Liver (tissue), 9 donors: Measurements from ENCODE around the gene GREB1L. TPM values are rescaled to one million over a fixed set of nuclear protein-coding genes. Genes with fewer than 3 reads are reported as not detected.

ENCODE experiments used
- DNase-seq: peaks from one replicate; pipeline ENCODE4 v3.0.0-alpha.2; 2017; ENCODE audit warnings: low spot score
- H3K27ac ChIP-seq, 2 donors: one replicate each; pipeline ENCODE4 v1.7.0; 2013; ENCODE audit warnings: inconsistent platforms in 2 of 2, low read length in 2 of 2, control low read depth in 1 of 2, low read depth in 1 of 2, mild to moderate bottlenecking in 1 of 2
- H3K27me3 ChIP-seq, 4 donors: one replicate each; pipeline versions ENCODE4 v1.6.1 to v1.7.0; 2013; ENCODE audit warnings: low read length in 3 of 4, inconsistent platforms in 1 of 4, mild to moderate bottlenecking in 1 of 4, moderate library complexity in 1 of 4; ENCODE audit not compliant: control insufficient read depth in 4 of 4, insufficient read depth in 4 of 4
- H3K36me3 ChIP-seq, 4 donors: one replicate each; pipeline versions ENCODE4 v1.6.1 to v1.7.0; 2013; ENCODE audit warnings: low read length in 3 of 4, mild to moderate bottlenecking in 3 of 4, low read depth in 1 of 4, moderate library complexity in 1 of 4; ENCODE audit not compliant: control insufficient read depth in 4 of 4, insufficient read depth in 3 of 4
- H3K4me1 ChIP-seq, 4 donors: one replicate each; pipeline versions ENCODE4 v1.6.1 to v1.7.0; 2013; ENCODE audit warnings: low read length in 3 of 4, mild to moderate bottlenecking in 3 of 4, moderate library complexity in 1 of 4; ENCODE audit not compliant: control insufficient read depth in 4 of 4, insufficient read depth in 4 of 4
- H3K4me3 ChIP-seq, 3 donors: one replicate each; pipeline versions ENCODE4 v1.6.1 to v1.7.0; 2013; ENCODE audit warnings: low read length in 3 of 3, control low read depth in 1 of 3, low read depth in 1 of 3, mild to moderate bottlenecking in 1 of 3
- H3K9ac ChIP-seq, 2 donors: one replicate each; pipeline ENCODE4 v1.7.0; 2013; ENCODE audit warnings: low read length in 2 of 2, mild to moderate bottlenecking in 2 of 2, moderate library complexity in 2 of 2, control low read depth in 1 of 2, low read depth in 1 of 2
- H3K9me3 ChIP-seq, 4 donors: one replicate each; pipeline versions ENCODE4 v1.6.1 to v1.7.0; 2013; ENCODE audit warnings: low read length in 3 of 4; ENCODE audit not compliant: control insufficient read depth in 4 of 4
- CTCF ChIP-seq: fragments of 150-350 bp; IDR thresholded peaks from 2 replicates; pipeline ENCODE4 v1.5.1; 2017; ENCODE audit warnings: improper control_type of control experiment, low read depth, low read length; ENCODE audit not compliant: missing input control
- EGR1 ChIP-seq, 2 donors: IDR thresholded peaks; 2 replicates each; pipeline ENCODE4 v1.6.1; 2016 to 2018; ENCODE audit warnings: antibody characterized with exemption in 2 of 2, low read depth in 2 of 2
- FOXA2 ChIP-seq: IDR thresholded peaks from 2 replicates; pipeline ENCODE4 v1.6.1; 2016; ENCODE audit warnings: antibody characterized with exemption
- HNF4A ChIP-seq, 2 donors: conservative IDR thresholded peaks; 2 replicates each; pipeline ENCODE4 v1.6.1; 2016; ENCODE audit warnings: antibody characterized with exemption in 2 of 2, mild to moderate bottlenecking in 2 of 2
- HNF4G ChIP-seq: IDR thresholded peaks from 2 replicates; pipeline ENCODE4 v1.6.1; 2016; ENCODE audit warnings: antibody characterized with exemption
- JUND ChIP-seq, 2 donors: IDR thresholded peaks; 2 replicates each; pipeline ENCODE4 v1.6.1; 2016; ENCODE audit warnings: antibody characterized with exemption in 2 of 2
- NR2F2 ChIP-seq: IDR thresholded peaks from 2 replicates; pipeline ENCODE4 v1.6.1; 2016; ENCODE audit warnings: antibody characterized with exemption
- RAD21 ChIP-seq, 2 donors: IDR thresholded peaks; 2 replicates each; pipeline ENCODE4 v1.6.1; 2016; ENCODE audit warnings: antibody characterized with exemption in 2 of 2, mild to moderate bottlenecking in 2 of 2
- REST ChIP-seq: IDR thresholded peaks from 2 replicates; pipeline ENCODE4 v1.6.1; 2016; ENCODE audit warnings: antibody characterized with exemption, mild to moderate bottlenecking
- RXRA ChIP-seq, 2 donors: IDR thresholded peaks; 2 replicates each; pipeline ENCODE4 v1.6.1; 2017 to 2018; ENCODE audit warnings: antibody characterized with exemption in 2 of 2, mild to moderate bottlenecking in 1 of 2
- SP1 ChIP-seq: IDR thresholded peaks from 2 replicates; pipeline ENCODE4 v1.6.1; 2018; ENCODE audit warnings: antibody characterized with exemption, mild to moderate bottlenecking
- TAF1 ChIP-seq: conservative IDR thresholded peaks from 2 replicates; pipeline ENCODE4 v1.6.1; 2016; ENCODE audit warnings: antibody characterized with exemption, mild to moderate bottlenecking
- YY1 ChIP-seq: IDR thresholded peaks from 2 replicates; pipeline ENCODE4 v1.6.1; 2016; ENCODE audit warnings: antibody characterized with exemption, mild to moderate bottlenecking
- ZBTB33 ChIP-seq: IDR thresholded peaks from 2 replicates; pipeline ENCODE4 v1.6.1; 2016; ENCODE audit warnings: antibody characterized with exemption
- WGBS: extraction: QIAGEN DNeasy Blood & Tissue Kit; methylation state at CpG from one replicate; pipeline ENCODE4 v1.1.7; 2013; 5-methylcytosine and 5-hydroxymethylcytosine counted together
- polyA plus RNA-seq, 2 donors: library from polyadenylated mRNA; stranded (reverse) in 1 of 2; unstranded in 1 of 2; fragments of 200-250 nt in 1 of 2; fragments of >200 nt in 1 of 2; fragmentation: Nextera tagmentation in 1 of 2; extraction: Ambion mirVana in 1 of 2; gene quantifications; one replicate each; pipeline versions ENCODE4 v1.2.1 to v1.2.3, GENCODE V29; 2013 to 2015
- total RNA-seq, 2 donors: library from RNA; depleted of rRNA; stranded (reverse); fragments of >200 nt; gene quantifications; one replicate each; pipeline ENCODE4 v1.2.3, GENCODE V29; 2014
- donor health status: healthy.
- donor health status: healthy.
- donor health status: healthy.
- donor health status: healthy.
- donor health status: healthy.

Gene GREB1L
- total and polyA plus RNA-seq, 4 donors: 1.2 to 13.1 (median 3.0) TPM

GRCh38 chr18:21255211-21255610 is 13.2 kb downstream of the GREB1L start:
- Histone ChIP-seq H3K4me3 (no peak overlapping the region), H3K36me3 (no peaks in the 10 kb centered on the region), H3K27ac (no peak overlapping the region), H3K9ac (no peak overlapping the region), H3K4me1 (no peaks in the 10 kb centered on the region), H3K27me3 (no peaks in the 10 kb centered on the region), H3K9me3 (no peaks in the 10 kb centered on the region)
- TF ChIP-seq YY1: no peak
- WGBS: 86% methylated on average over 3 of the region's 3 CpGs
- no peak for DNase-seq

GRCh38 chr18:21257386-21257785 is 15.4 kb downstream of the GREB1L start:
- Histone ChIP-seq H3K4me1 (no peaks in the 10 kb centered on the region), H3K27ac (no peak overlapping the region), H3K4me3 (no peak overlapping the region), H3K9me3 (no peaks in the 10 kb centered on the region), H3K36me3 (no peaks in the 10 kb centered on the region), H3K27me3 (no peaks in the 10 kb centered on the region), H3K9ac (no peak overlapping the region)
- TF ChIP-seq REST (no peak), HNF4G (no peak), ZBTB33 (no peak), EGR1 (IDR thresholded peaks at IDR 0.05; ENCODE audit: low read depth in 2 of 2) (no peak), RAD21 (IDR thresholded peaks at IDR 0.05) (no peak), TAF1 (no peak), FOXA2 (no peak), YY1 (no peak), RXRA (IDR thresholded peaks at IDR 0.05) (no peak), NR2F2 (no peak), SP1 (no peak), JUND (IDR thresholded peaks at IDR 0.05) (no peak), CTCF (no peak), HNF4A (conservative IDR thresholded peaks at IDR 0.05) (no peak)
- DNase-seq: no peak
